Mesodermal cell (in vitro differentiated cells): ENCODE results near the gene GLB1L. TPM values are rescaled to one million over a fixed set of nuclear protein-coding genes. Genes with fewer than 3 reads are reported as not detected.

ENCODE experiments used
- H3K27ac ChIP-seq: 2 replicates; pipeline ENCODE4 v1.7.0; 2013; ENCODE audit warnings: mild to moderate bottlenecking, low read depth, low read length, moderate library complexity; ENCODE audit not compliant: severe bottlenecking
- H3K36me3 ChIP-seq: 2 replicates; pipeline ENCODE4 v1.7.1; 2013; ENCODE audit warnings: mild to moderate bottlenecking, low read length, moderate library complexity; ENCODE audit not compliant: control insufficient read depth, insufficient read depth
- H3K4me1 ChIP-seq: one replicate; pipeline ENCODE4 v1.7.1; 2013; ENCODE audit warnings: mild to moderate bottlenecking, low read length; ENCODE audit not compliant: insufficient read depth, control insufficient read depth, poor library complexity, severe bottlenecking
- H3K4me3 ChIP-seq: 2 replicates; pipeline ENCODE4 v1.7.0; 2013; ENCODE audit warnings: low read length, control low read depth, mild to moderate bottlenecking; ENCODE audit not compliant: insufficient read depth, poor library complexity, severe bottlenecking; ENCODE audit errors: extremely low read depth
- H3K9me3 ChIP-seq: 2 replicates; pipeline ENCODE4 v1.7.1; 2013; ENCODE audit warnings: mild to moderate bottlenecking, low read length, moderate library complexity; ENCODE audit not compliant: control insufficient read depth
- WGBS, 2 experiments: methylation state at CpG; one replicate each; pipeline ENCODE4 v1.1.5; 2013; ENCODE audit warnings: missing lambda C conversion rate in 2 of 2; ENCODE audit not compliant: insufficient coverage in 2 of 2; 5-methylcytosine and 5-hydroxymethylcytosine counted together
- polyA plus RNA-seq, 2 experiments: library from polyadenylated mRNA; stranded (reverse); fragments of 50-300 nt; gene quantifications; one replicate each; pipeline ENCODE4 v1.2.3, GENCODE V29; 2013

The GLB1L gene
- polyA plus RNA-seq (2013, experiment 1 of 2) = 5.2 TPM
- 7.6 TPM for polyA plus RNA-seq (2013, experiment 2 of 2)

DNA sequence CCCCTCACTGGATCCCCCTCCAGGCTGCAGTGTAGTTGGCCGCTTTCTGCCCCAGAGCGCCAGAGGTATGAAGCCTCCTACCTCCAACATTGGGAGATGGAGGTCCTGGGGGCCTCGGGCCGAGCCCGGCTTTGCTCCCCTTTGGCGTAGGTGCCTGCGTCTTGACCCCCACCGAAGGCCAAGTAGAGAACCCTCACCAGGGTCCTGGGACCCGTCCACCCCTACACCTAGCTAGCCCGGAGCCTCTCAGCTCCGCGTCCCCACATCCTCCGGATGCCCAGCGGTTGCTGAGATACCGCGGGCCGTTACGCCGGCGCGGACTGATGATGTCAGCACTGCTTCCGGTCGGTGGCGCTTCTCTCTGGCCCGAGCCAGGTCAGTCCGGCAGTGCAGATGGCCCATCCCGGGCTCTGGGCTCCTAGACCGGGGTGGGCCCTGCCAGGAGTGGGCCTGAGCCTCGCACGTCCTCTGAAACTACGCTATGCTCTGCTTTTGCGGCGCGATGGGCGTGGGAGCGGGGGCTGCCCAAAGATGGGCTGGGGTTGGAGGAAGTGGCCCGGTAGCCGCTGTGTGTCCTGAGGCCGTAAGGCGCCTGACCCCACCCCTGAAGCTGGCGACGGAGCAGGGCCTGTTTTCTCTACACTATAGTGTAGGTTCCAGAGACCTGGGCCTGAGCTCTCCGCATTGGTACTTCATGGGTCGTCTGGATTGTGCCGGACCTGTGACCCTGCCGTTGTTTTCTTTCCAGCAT, at the start of gene GLB1L, which contains the start of gene STK16:
Gene GLB1L (minus strand): TSS at position 297 of the 751 bp plus-strand sequence. CDS start 1,871 bp downstream, outside the sequence.
Gene STK16 (plus strand): TSS at position 332 of the 751 bp plus-strand sequence. CDS start 521 bp downstream, outside the sequence.
- H3K27ac ChIP-seq = peak within 1 kb of the TSS; percentile 97
- WGBS, 2 experiments = 1 to 2% methylated on average over 38 to 41 of the region's 46 CpGs
- peaks cover 18% of the 10 kb centered on the region for H3K36me3 ChIP-seq

GRCh38 chr2:219294356-219295351, 49.4 kb upstream of the GLB1L start:
- 9 to 10% methylated on average over 59 to 63 of the region's 67 CpGs for WGBS, 2 experiments
- no peak overlapping the region for H3K27ac ChIP-seq
- peak overlapping the region; percentile 37 for H3K4me3 ChIP-seq
- H3K36me3 ChIP-seq = peaks cover 37% of the 10 kb centered on the region
- H3K4me1 ChIP-seq = peaks cover 4% of the 10 kb centered on the region
- H3K9me3 ChIP-seq = no peaks in the 10 kb centered on the region

More for the DNA sequence above, at the start of gene GLB1L, which contains the start of gene STK16:
- peak within 1 kb of the TSS; percentile 89 for H3K4me3 ChIP-seq
- peaks cover 24% of the 10 kb centered on the region for H3K4me1 ChIP-seq
- no peaks in the 10 kb centered on the region for H3K9me3 ChIP-seq

GRCh38 chr2:219293736-219294231, 48.5 kb upstream of the GLB1L start:
- WGBS, 2 experiments = 100% methylated on average over 2 to 3 of the region's 5 CpGs
- peaks cover 4% of the 10 kb centered on the region for H3K4me1 ChIP-seq
- H3K4me3 ChIP-seq = no peak overlapping the region
- H3K27ac ChIP-seq = no peak overlapping the region
- peaks cover 37% of the 10 kb centered on the region for H3K36me3 ChIP-seq
- no peaks in the 10 kb centered on the region for H3K9me3 ChIP-seq

- peaks cover 33% of the 10 kb centered on the region for H3K36me3 ChIP-seq
- H3K4me1 ChIP-seq = peaks cover 4% of the 10 kb centered on the region
- no peaks in the 10 kb centered on the region for H3K9me3 ChIP-seq
- no peak overlapping the region for H3K27ac ChIP-seq
- 95 to 96% methylated on average over 4 to 5 of the region's 9 CpGs for WGBS, 2 experiments
- no peak overlapping the region for H3K4me3 ChIP-seq
These were observed 47.4 kb upstream of the GLB1L start for GRCh38 chr2:219292616-219293015.

GRCh38 chr2:219291910-219292490, 46.8 kb upstream of the GLB1L start:
- H3K9me3 ChIP-seq = no peaks in the 10 kb centered on the region
- peaks cover 27% of the 10 kb centered on the region for H3K36me3 ChIP-seq
- WGBS, 2 experiments = 78 to 85% methylated on average over 3 of the region's 4 CpGs
- no peak overlapping the region for H3K27ac ChIP-seq
- H3K4me3 ChIP-seq = no peak overlapping the region
- H3K4me1 ChIP-seq = peaks cover 4% of the 10 kb centered on the region

DNA sequence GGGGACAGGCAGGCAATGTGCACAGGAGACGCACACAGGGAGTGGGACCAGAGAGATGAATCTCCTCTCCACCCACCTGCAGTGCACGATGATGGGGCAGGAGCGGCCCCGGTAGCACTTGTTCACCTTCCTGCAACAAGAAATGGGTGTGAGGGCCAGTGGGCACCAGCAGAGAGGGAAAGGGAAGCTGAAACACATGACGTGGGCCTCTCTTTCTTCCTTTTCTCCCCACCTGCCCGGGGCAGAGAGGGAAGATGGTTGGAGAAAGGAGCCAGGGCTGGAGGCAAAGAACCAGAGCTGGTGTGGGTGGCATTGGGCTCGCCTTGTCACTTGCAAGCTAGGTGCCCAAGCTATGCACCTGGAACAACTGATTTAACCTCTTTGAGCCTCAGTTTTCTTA, 46.1 kb upstream of the GLB1L start:
- no peak overlapping the region for H3K4me3 ChIP-seq
- H3K36me3 ChIP-seq = peaks cover 26% of the 10 kb centered on the region
- H3K9me3 ChIP-seq = no peaks in the 10 kb centered on the region
- no peak overlapping the region for H3K27ac ChIP-seq
- 85 to 93% methylated on average over 2 to 5 of the region's 7 CpGs for WGBS, 2 experiments
- peaks cover 4% of the 10 kb centered on the region for H3K4me1 ChIP-seq

- Histone ChIP-seq H3K27ac (no peak overlapping the region), H3K36me3 (peaks cover 19% of the 10 kb centered on the region), H3K9me3 (no peaks in the 10 kb centered on the region), H3K4me1 (peaks cover 4% of the 10 kb centered on the region), H3K4me3 (no peak overlapping the region)
- WGBS, 2 experiments = 86 to 92% methylated on average over 12 to 16 of the region's 16 CpGs
These were observed 45.3 kb upstream of the GLB1L start for GRCh38 chr2:219290381-219291171.

DNA sequence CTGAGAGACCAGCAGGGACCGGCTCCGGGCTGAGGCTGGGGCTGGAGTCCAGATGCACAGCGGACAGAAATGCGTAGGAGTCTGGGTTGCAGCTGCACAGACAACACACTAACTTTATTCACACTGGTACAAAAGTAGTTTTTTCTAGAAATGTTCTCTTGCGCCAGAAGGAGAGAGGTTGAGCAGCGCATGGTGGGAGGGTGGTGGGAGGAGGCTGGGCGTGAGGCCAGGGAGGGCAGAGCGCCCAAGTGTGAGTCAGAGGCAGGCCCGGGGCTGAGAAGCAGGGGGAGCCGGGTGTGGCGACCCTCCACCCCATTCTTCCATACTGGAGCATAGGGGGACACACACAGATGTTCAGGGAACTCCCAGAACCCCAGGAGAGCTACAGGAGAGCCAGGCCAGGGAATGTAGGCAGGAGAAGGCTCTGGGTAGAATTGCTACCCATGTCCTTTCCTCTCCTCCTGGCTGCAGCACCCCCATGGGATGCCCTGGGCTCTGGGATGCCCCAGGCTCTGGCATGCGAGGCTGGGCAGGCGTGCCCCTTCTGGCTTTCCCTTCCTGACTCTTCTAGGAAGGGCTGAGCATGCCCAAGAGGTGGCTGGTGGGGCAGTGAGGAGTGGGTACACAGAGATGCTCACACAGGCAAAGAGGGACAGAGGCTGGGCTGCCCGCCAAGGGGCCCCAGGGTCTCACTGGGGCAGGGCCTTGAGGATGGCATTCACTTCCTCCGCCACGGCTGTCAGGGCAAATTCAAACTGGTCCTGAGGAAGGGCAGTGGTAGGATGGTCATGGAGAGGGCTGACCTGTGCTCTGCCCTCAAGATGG, 44.5 kb upstream of the GLB1L start:
- Histone ChIP-seq H3K9me3 (no peaks in the 10 kb centered on the region), H3K36me3 (peaks cover 21% of the 10 kb centered on the region), H3K4me3 (no peak overlapping the region), H3K27ac (no peak overlapping the region), H3K4me1 (peaks cover 4% of the 10 kb centered on the region)
- WGBS, 2 experiments = 87 to 94% methylated on average over 8 to 11 of the region's 16 CpGs

DNA sequence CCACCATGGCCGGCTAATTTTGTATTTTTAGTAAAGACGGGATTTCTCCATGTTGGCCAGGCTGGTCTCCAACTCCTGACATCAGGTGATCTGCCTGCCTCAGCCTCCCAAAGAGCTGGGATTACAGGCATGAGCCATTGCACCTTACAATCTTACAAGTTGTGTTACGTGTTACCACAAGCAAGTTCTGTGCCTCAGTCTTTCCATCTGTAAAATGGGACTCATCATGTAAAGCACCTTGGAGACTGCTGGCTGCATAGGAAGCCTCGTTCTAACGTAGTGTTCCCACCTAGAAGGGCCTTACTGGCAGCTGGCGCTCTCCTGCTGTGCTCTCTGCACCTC, 43.9 kb upstream of the GLB1L start:
- Histone ChIP-seq H3K9me3 (no peaks in the 10 kb centered on the region), H3K4me1 (peaks cover 2% of the 10 kb centered on the region), H3K27ac (no peak overlapping the region), H3K4me3 (no peak overlapping the region), H3K36me3 (peaks cover 27% of the 10 kb centered on the region)
- WGBS, 2 experiments = 86 to 93% methylated on average over 6 of the region's 6 CpGs
